GM21717 (cell line): ENCODE measurements around the gene BNIP1.
"Not testable (repeated sequence)": the region's sequence is repeated elsewhere in the genome, so short reads cannot be mapped to it uniquely, and the experiment has no call there.

Experiments used
- ATAC-seq: cut with Tn5 transposase; IDR thresholded peaks from one replicate; pipeline ENCODE4 v1.9.1; 2021; ENCODE audit warnings: mild to moderate bottlenecking, moderate library complexity; ENCODE audit not compliant: unreplicated experiment

Gene BNIP1

DNA sequence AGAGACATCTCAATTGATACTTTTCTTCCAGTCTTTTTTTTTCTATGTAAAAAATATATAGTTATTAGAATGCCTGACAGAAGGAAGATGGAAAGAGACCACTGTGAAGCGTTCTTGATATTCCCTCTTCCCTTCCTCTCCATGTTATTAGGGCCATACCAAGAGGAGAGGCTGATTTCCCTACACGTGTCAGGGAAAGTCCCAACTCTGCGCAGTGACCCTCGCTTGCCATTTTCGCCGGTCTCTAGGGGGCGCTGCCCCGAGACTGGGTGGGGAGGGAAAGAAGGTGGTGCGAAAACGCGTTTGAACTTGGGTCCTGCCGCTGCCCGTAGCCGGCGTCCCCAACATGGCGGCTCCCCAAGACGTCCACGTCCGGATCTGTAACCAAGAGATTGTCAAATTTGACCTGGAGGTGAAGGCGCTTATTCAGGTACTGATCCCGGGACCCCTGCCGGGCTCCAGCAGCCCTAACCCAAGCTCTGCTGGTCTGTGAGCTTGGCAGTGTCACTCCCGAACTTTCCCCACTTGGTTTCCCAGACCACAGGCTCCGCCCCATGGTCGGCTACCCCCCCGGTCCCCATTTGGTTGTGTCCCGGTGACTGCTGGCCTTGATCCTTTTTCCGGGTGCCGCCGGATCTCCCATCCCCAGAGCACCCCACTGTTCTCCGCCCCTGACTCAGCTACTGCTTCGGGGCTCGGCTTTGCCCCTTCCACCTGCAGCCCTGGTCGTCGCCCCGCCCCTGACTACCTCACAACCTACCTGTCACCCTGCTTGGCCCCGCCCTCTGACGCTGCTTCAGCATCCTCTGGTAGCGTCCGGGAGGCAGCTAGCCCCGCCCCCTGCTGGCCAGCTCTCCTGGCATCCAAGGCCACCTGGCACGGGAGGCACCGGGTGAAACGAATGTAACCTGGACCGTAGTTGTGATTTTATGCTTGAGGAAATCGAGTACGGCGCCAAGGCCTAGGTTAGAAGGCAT, at the start of gene BNIP1:
BNIP1 (plus strand) TSS at position 332 of the 977 bp plus-strand sequence; CDS start at position 347, 15 bp downstream.
- peak; percentile 91 for ATAC-seq

GRCh38 chr5:173098787-173099186, 45.5 kb upstream of the BNIP1 start:
- no peak for ATAC-seq

DNA sequence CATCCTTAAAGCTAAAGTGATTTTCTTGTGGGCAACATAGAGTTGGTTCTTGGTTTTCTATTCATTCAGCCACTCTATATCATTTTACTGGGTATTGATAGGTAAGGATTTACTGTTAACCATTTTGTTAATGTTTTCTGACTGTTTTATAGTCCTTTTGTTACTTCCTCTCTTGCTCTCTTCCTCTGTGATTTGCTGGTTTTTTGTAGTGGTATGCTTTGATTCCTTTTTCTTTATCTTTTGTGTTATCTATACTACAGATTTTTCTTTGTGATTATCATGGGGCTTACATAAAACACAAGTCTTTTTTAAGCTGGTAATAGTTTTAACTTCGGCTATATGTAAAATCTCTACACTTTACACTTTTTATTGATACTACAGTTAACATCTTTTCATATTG, 44.9 kb upstream of the BNIP1 start:
- no peak for ATAC-seq

GRCh38 chr5:173101245-173101644, 43.1 kb upstream of the BNIP1 start:
- ATAC-seq = no peak

GRCh38 chr5:173103411-173103810, 40.9 kb upstream of the BNIP1 start:
- ATAC-seq = no peak

DNA sequence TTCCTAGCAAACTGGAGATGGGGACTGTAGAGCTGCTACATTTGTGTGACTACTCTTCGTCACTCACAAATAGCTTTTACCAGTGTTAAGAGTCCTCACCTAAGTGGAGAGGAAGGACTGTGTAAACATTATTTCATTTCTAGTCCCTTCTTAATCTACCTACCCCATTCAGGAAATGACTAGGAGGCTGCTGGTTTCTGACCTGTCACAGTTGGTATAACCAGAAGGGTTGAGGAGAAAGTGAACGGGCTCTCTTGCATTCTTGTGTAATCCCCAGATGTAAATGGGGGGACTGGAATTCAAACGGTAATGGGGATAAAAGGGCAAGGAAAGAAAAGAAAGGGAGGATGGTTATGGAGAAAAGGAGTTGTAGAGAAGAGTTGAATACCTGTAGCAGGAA, 35.4 kb upstream of the BNIP1 start:
- no peak for ATAC-seq

DNA sequence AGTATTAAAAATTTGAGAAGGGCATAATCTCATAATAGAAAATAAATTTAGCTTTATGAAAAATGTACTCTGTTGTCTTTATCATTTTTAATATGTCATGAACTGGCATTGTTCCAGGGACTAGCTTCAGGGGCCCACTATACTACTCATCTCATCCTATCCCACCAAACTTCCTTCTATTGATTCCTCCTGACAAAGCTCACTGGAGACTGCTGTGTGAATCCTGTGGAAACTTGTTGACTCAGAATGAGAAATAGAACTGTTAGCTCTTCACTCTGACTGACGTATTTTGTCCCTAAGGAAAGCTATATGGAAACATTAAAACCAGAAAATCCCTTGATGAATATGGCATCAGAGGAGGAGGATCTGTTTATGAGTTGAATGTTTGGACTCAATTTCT, 29.8 kb upstream of the BNIP1 start:
- ATAC-seq = no peak

DNA sequence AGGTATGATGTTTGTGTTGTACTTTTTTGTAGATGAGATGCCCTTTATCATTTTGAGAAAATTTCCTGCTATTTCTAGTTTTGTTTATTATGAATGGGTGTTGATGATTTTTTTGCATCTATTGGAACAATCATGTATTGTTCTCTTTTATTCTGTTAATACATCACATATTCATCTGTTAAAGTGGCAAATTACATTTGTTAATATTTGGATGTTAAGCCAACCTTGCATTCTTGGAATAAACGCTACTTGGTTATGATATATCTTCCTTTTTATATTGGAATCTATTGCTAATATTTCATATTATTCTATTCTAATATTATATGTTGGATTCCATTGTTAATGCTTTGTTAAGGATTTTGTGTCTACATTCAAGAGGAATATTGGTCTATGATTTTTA, 24.6 kb upstream of the BNIP1 start:
- no peak for ATAC-seq

- no peak for ATAC-seq
These were observed 20.9 kb upstream of the BNIP1 start for GRCh38 chr5:173123416-173123815.

DNA sequence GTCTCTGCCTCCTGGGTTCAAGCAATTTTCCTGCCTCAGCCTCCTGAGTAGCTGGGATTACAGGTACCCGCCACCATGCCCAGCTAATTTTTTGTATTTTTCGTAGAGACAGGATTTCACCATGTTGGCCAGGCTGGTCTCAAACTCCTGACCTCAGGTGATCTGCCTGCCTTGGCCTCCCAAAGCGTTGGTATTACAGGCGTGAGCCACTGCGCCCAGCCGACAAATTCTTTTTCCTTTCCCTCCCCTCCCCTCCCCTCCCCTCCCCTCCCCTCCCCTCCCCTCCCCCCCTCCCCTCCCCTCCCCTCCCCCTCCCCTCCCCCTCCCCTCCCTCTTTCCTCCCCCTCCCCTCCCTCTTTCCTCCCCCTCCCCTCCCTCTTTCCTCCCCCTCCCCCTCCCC, 12.2 kb upstream of the BNIP1 start:
- not testable (repeated sequence) for ATAC-seq

GRCh38 chr5:173138707-173139106, 5.6 kb upstream of the BNIP1 start:
- no peak for ATAC-seq

DNA sequence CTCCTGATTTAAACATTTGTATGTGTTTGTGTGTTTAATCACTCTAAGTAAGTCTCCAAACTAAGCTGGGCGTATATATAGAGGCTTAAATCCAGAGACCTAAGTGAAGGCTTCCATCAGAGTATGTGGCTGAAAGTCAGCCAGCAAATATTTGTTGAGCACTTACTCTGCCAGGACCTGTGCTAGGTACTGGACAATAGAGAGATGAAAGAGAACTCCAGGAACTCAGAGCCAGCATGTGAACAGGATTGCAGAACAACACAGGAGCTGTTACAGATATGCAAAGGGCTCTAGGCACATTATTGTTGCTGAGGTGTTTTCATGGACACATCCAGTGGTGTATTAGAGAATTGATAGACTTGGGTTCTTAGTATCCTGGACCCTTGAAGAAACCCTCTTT, 4.7 kb upstream of the BNIP1 start:
- no peak for ATAC-seq

- no peak for ATAC-seq
These were observed 3.6 kb upstream of the BNIP1 start for GRCh38 chr5:173140769-173141168.

DNA sequence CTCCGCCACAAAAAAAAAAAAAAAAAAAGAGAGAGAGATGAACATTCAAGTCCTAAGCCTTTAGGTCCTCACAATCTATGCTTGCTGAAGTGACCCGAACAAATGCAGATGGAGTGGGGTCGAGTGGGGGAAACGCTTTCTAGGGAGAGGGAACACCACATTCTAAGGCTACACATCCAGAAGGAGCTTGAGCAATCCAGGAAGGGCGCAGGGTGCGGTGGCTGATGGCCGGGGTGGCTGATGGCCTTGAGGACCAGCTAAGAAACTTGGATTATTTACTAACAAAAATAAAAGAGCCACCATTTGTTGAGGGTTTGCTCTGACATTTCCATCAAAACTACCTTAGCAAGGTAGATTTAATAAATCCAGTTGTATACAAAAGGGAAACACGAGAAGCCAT, 764 bp upstream of the BNIP1 start:
- ATAC-seq = no peak

DNA sequence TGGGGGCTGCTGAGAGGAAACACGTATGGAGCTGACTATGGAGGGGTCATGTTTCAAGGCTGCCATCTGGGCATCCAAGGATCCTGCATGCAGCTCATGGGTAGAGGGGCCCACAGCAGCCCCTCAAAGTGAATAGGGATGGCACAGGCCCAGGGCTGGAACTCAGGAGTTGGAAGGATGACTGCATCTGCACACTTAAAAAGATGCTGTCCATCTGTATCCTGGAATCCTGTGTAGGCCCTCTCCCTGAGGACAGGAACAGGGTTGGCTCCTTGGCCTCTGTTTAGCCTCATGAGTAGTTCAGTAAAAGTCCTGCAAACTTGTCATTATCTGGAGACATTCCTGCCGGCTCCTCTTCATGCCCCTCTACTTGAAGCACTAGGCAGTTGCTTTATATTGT, 4.0 kb downstream of the BNIP1 start:
- no peak for ATAC-seq

GRCh38 chr5:173152547-173152946, 8.2 kb downstream of the BNIP1 start:
- no peak for ATAC-seq

DNA sequence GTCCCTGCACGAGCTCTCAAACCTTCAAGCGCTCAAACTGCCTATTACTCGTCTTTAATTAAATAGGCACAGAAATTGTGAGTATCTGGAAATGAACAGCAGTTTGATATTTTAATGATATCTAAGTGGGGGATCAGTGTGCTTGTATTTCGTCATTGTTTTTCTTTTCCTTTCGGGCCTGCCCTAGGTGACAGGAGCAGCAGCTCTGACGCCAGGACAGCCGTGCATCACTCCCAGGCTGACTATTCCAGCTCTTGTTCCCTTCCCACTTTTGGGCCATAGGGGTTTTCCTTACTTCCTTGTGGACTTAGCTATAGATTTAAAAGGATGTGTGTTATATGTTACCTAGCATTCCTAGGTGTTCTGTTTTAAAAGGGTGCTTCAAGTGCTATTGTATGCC, 9.5 kb downstream of the BNIP1 start:
- ATAC-seq = no peak

GRCh38 chr5:173154619-173155018, 10.3 kb downstream of the BNIP1 start:
- not testable (repeated sequence) for ATAC-seq

- no peak for ATAC-seq
These were observed 11.6 kb downstream of the BNIP1 start for GRCh38 chr5:173155912-173156311.

DNA sequence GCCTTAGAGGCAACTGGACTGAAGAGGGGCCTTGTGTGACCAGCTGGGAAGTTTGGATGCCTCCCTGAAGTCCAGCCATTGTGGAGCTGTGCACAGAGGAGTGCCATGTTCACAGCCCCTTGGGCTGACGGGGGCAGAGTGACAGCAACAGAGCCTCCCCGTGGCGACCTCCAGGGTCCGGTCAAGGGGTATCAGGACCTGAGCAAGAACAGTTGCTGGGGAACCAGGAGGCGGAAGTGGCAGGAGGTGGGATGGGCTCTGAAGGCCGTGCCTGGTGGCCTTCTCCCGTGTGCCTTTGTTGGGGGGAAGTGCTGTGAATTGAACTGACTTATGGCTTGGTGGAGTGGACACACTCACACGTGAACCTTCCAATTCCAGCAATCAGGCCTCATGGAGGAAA, 14.0 kb downstream of the BNIP1 start:
- ATAC-seq = no peak

GRCh38 chr5:173159256-173159655, 14.9 kb downstream of the BNIP1 start:
- no peak for ATAC-seq

GRCh38 chr5:173161148-173161547, 16.8 kb downstream of the BNIP1 start:
- ATAC-seq = no peak

DNA sequence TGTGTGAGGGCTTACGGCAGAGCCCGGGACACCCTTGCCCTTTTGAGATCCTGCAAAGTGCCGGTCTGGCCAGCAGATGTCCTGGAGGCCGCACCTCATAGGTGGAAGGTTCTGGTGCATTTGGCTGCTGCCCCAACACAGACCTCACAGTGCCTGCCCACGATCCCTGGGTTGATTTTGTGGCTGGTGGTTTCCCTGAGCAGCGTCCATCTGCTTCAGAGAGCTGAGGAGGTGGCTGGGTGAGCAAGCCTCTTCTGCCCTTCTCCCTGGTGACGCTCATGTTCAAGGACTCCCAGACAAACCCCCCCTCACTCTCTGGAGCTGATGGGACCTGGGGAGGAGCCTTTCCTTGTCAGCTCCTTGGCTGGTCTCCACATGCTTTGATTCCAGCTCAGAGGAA, 18.9 kb downstream of the BNIP1 start:
- no peak for ATAC-seq
